ENCODE results near the gene CLSTN2.

DNA sequence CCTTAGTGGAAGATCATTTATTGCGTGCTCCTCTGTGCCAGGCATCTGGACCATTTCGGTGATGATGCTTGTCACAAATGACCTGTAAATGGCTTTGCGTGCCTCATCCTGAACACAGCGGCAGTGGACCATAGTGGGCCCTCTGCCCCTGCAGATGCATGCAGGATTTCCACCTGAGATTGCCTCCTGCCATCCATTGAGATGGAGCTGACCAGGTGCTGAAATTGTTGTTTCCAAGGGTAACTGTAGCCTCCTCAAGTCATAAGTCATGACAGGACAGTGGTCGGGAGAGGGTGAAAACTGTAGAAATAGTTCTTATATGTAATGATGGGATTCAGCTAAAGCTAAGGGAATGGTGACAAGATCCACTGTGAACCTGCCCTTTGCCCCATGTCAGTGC is 35.5 kb downstream of the CLSTN2 start:
- TF ChIP-seq MXD4 (CRISPR knock-in tag; IDR thresholded peaks at IDR 0.05) = no peak
- TF ChIP-seq, protein P1, sequence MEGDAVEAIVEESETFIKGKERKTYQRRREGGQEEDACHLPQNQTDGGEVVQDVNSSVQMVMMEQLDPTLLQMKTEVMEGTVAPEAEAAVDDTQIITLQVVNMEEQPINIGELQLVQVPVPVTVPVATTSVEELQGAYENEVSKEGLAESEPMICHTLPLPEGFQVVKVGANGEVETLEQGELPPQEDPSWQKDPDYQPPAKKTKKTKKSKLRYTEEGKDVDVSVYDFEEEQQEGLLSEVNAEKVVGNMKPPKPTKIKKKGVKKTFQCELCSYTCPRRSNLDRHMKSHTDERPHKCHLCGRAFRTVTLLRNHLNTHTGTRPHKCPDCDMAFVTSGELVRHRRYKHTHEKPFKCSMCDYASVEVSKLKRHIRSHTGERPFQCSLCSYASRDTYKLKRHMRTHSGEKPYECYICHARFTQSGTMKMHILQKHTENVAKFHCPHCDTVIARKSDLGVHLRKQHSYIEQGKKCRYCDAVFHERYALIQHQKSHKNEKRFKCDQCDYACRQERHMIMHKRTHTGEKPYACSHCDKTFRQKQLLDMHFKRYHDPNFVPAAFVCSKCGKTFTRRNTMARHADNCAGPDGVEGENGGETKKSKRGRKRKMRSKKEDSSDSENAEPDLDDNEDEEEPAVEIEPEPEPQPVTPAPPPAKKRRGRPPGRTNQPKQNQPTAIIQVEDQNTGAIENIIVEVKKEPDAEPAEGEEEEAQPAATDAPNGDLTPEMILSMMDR (CRISPR knock-in tag; IDR thresholded peaks at IDR 0.05) = no peak
- TF ChIP-seq ZZZ3 (CRISPR knock-in tag; IDR thresholded peaks at IDR 0.05; ENCODE audit: borderline replicate concordance) = no peak
- no peak for TF ChIP-seq BCL6 (CRISPR knock-in tag; IDR thresholded peaks at IDR 0.05)
- no peak for TF ChIP-seq ZNF468 (CRISPR knock-in tag; IDR thresholded peaks at IDR 0.05)
- no peak for TF ChIP-seq NONO (IDR thresholded peaks at IDR 0.05)
- no peak for TF ChIP-seq NONO (CRISPR knock-in tag; conservative IDR thresholded peaks at IDR 0.05)
- TF ChIP-seq SIN3A (IDR thresholded peaks at IDR 0.05; ENCODE audit: borderline replicate concordance, low read depth, low read length) = no peak
- TF ChIP-seq, protein P2, sequence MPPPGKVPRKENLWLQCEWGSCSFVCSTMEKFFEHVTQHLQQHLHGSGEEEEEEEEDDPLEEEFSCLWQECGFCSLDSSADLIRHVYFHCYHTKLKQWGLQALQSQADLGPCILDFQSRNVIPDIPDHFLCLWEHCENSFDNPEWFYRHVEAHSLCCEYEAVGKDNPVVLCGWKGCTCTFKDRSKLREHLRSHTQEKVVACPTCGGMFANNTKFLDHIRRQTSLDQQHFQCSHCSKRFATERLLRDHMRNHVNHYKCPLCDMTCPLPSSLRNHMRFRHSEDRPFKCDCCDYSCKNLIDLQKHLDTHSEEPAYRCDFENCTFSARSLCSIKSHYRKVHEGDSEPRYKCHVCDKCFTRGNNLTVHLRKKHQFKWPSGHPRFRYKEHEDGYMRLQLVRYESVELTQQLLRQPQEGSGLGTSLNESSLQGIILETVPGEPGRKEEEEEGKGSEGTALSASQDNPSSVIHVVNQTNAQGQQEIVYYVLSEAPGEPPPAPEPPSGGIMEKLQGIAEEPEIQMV (CRISPR knock-in tag; IDR thresholded peaks at IDR 0.05; ENCODE audit: low read depth) = no peak
- no peak for TF ChIP-seq ONECUT2 (CRISPR knock-in tag; IDR thresholded peaks at IDR 0.05)
- TF ChIP-seq ZNF24 (IDR thresholded peaks at IDR 0.05) = no peak
- TF ChIP-seq CREM (IDR thresholded peaks at IDR 0.05) = no peak
- no peak for TF ChIP-seq CREM (CRISPR knock-in tag; IDR thresholded peaks at IDR 0.05)
